ENCODE measurements around the gene PTPN9.

GRCh38 chr15:75616766-75617165 is 37.7 kb upstream of the PTPN9 start:
- TF ChIP-seq POLR2AphosphoS5 (IDR thresholded peaks at IDR 0.05), result no peak
- no peak for TF ChIP-seq CTCF (IDR thresholded peaks at IDR 0.05)
- TF ChIP-seq POLR2A (IDR thresholded peaks at IDR 0.05), result no peak

Measured in prostate gland (tissue), 2 donors.